AG10803 (cell line): ENCODE measurements around the gene PPP1R14C.
"Not testable (repeated sequence)": the region's sequence is repeated elsewhere in the genome, so short reads cannot be mapped to it uniquely, and the experiment has no call there.

Experiments used
- DNase-seq: peaks from one replicate; pipeline ENCODE4 v3.0.0; 2010; ENCODE audit warnings: low read depth
- H3K4me3 ChIP-seq: 2 replicates; pipeline ENCODE4 v1.5.1; 2011; ENCODE audit warnings: mild to moderate bottlenecking, low read length, control low read depth
- TF ChIP-seq, protein P1 (sequence below): conservative IDR thresholded peaks from 2 replicates; pipeline ENCODE4 v1.5.1; 2011; ENCODE audit warnings: mild to moderate bottlenecking, low read length, control low read depth, inconsistent platforms

Gene PPP1R14C

DNA sequence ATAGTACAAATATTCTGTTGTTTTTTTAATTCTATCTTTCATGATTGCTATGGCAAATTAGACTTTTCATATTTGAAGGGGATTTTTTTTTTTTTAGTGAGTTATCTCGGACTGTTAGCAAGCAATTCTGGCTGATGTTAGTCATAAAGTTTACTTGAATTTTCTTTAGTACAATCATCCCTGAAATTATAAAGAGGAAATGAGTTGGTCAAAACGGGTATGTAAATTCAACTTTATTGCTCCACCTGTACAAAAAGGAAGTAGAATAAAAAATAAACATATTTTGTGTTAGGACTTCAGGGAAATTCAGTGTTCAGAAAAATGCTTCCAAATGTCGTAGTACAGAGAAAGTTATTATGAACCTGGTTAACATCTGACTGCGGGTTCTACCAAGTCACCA lies 40.3 kb downstream of the PPP1R14C start:
- TF ChIP-seq, protein P1, sequence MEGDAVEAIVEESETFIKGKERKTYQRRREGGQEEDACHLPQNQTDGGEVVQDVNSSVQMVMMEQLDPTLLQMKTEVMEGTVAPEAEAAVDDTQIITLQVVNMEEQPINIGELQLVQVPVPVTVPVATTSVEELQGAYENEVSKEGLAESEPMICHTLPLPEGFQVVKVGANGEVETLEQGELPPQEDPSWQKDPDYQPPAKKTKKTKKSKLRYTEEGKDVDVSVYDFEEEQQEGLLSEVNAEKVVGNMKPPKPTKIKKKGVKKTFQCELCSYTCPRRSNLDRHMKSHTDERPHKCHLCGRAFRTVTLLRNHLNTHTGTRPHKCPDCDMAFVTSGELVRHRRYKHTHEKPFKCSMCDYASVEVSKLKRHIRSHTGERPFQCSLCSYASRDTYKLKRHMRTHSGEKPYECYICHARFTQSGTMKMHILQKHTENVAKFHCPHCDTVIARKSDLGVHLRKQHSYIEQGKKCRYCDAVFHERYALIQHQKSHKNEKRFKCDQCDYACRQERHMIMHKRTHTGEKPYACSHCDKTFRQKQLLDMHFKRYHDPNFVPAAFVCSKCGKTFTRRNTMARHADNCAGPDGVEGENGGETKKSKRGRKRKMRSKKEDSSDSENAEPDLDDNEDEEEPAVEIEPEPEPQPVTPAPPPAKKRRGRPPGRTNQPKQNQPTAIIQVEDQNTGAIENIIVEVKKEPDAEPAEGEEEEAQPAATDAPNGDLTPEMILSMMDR = no peak
- H3K4me3 ChIP-seq = no peak overlapping the region
- no peak for DNase-seq

DNA sequence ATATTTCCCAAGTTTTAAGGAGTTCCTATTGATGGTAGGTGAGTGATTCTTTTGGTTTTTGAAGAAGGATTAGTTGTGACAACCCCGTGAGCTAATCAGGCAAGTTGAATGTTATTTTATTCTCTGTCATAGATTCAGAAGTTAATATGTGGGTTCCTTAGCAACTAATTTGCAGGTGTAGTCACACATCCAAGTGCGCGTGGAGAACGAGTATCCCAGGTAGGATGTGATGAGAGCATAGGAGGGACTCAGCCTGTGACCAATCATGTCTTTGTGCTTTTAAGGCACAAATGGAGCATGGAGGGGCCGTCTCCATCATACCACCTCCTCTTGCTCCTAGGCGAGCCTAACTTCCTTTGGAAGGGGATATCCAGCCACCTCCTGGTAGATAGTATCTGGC lies 41.1 kb downstream of the PPP1R14C start:
- TF ChIP-seq, protein P1 = no peak
- no peak for DNase-seq
- no peak overlapping the region for H3K4me3 ChIP-seq

DNA sequence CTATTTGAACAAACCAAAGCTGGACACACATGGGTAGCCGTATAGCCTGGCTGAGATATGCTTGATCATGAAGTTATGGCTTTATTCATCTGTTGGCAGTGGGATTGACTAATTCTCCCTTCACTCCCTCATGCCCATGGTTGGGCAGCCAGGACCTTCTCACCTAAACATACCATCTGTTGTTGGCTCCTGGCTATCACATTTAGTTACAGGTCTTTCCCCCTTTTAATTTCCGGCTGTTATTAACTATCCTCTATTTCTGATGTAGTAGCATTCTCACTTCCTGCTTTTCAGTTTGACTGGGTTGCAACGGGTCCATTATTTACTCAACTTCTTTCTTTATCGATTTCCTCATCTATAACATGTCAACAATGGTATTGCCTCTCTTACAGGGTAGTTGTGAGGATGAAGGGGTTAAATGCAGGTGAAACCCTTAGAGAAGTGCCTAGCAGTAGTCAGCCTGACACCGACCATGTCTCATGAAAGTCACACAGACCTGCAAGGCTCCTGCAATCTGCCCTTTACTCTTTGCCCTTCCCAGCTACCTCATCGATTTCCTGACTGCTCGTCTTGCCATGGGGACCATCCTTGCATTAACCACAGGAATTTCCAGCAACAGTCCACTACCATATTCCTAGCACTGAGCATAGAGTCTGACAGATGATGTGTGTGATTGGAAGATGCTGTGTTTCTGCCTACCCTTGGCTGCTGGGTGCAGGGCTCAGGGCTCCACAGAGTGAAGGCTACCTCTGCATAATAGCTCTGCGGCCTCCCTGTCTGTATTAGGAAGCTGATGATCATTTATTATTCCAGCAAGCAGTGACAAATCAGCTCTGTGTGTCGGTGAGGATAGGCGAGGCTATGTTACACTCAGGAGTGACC lies 42.2 kb downstream of the PPP1R14C start:
- no peak for DNase-seq
- TF ChIP-seq, protein P1 = no peak
- H3K4me3 ChIP-seq = no peak overlapping the region

DNA sequence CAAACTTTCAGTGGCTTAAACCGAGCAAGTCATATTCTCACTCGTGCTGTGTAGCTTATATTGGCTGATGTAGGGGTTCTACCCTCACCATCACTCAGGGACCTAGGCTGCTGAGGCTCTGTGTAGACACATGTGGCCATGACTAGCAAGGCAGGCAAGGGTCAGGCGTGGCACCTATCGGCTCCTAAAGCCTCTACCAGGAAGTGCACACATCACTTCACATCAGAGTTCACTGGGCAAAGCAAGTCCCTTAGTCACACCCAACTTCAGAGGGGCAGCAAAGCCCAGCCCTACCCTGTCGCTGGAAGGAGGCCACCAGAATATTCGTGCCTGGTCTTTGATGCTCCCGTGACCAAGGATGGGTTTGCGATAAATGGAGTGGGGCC lies 42.9 kb downstream of the PPP1R14C start:
- TF ChIP-seq, protein P1 = no peak
- no peak for DNase-seq
- H3K4me3 ChIP-seq = no peak overlapping the region

DNA sequence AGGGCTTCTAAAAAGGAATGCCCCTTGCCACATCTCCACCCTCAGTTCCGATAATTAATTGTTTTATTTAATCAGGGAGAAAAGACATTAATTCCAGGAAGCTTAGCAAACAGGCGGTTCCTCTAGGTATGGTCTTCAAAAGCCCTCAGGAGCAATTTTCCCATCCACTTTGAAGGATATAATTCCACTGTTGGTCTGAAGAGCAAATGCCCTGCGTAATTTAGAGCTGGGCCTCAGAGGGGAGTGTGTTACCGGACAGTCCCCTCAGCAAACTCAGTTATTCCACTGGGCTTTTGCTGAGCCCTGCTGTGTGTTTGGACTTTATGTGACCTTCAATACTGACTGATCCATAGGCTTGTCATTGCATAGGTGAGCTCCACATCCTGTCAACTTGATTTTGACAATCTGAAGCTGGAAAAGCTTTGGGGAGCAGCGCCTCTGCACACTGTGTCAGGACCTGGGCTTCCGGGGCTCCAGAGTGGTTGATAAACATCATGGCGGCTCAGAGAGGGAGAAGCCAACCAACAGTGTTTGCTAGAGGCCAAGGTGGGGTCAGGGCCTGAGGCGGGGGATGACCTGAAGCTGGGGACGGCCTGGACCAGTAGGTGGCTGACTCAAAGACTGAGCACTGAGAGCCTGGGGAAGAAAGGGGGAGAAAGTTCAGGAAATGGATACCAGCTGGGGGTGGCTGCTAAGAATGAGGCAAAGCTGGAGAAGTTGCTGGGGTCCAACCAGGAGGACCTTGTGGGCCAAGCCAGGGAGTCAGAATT lies 43.5 kb downstream of the PPP1R14C start:
- no peak for DNase-seq
- TF ChIP-seq, protein P1 = no peak
- H3K4me3 ChIP-seq = no peak overlapping the region

DNA sequence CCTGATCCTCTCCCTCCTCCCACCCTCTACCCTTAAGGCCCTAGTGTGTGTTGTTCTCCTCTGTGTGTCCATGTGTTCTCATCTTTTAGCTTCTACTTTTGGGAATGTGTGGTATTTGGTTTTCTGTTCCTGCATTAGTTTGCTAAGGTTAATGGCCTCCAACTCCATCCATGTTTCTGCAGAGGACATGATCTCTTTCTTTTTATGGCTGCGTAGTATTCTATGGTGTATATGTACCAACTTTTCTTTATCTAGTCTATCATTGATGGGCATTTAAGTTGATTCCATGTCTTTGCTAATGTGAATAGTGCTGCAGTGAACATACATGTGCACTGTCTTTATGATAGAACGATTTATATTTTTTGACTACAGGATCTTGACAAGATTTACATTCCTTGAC lies 44.6 kb downstream of the PPP1R14C start:
- H3K4me3 ChIP-seq, DNase-seq: not testable (repeated sequence)

DNA sequence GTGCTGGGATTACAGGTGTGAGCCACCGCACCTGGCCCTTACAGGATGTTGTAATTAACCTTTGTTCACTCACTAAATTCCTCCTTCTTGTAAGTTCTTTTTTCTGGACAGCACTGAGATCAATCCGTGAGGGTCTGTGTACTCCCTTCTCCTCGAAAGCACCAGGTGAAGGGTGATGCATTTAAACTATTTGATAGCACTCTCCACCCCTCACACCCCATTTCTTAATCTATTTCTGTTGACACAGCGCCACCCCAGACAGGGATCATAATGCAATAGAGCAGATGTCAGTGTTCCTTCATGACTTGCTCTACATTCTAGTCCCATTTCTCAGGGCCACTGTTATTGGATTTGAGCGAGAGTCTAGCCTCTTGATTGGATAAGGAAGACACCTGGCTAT lies 46.3 kb downstream of the PPP1R14C start:
- TF ChIP-seq, protein P1 = no peak
- H3K4me3 ChIP-seq = no peak overlapping the region
- DNase-seq = no peak
